ENCODE measurements around the gene WDR43.

The WDR43 gene

DNA sequence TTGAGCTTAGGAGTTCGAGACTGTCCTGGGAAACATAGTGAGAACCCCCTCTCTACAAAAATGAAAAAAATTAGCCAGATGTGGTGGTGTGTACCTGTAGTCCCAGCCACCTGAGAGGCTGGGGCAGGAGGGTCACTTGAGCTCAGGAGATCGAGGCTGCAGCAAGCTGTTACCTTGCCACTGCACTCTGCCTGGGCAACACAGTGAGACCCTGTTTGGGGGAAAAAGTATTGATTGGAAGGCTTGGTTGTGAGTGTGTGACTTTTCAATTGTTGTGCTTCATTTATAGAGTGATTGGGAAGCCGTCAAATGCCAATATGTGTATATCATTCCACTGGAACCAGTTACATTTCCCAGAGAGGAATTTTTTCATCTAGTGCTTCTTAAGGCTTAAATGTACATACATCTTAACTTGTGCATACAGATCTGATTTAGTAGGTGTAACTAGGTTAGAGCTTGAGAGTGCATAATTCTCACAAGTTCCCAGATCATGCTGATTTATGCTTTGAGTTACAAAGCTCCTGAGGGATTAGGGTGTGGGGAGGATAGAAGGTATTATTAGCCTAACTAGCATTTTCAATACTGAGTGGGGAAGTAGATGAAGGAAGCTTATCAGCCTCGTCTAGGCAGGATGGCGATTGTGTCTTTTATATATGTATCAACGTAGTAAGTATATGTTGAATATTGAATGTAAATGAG lies 15.3 kb downstream of the WDR43 start:
- DNase-seq, result no peak

DNA sequence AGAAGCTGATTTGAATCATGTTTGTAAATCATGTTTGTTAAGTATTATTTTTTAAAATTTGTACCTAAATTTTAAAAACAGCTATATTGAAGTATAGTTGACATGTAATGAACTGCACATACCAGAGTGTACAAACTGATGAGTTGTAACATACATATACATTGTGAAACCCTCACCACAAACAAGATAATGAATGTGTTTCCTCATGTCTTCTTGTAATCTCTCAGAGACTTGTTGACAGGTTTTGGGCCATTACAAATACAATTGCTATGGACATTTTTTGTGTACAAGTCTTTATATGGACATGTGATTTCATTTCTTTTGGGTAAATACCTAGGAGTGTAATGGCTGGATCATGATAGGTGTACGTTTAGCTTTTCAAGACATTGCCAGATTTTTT lies 21.5 kb downstream of the WDR43 start:
- no peak for DNase-seq

DNA sequence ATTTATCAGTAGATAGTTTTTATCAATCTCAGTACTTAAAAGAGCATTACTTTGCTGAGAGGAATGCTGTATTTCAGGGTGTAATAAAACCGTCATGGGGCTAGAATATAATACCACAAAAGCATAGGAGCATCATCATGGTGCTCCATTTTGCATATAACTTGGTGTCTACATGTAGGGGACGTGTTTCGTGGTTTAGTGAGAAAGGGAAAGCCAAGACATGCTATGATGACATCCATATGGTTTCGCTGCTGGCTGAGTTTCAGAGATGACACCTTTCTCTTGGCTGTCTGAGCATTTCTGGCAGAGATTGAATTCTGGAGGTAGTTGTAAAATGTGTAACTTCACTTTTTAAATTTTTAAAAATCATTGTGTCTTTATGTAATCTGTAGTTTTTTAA lies 32.4 kb downstream of the WDR43 start:
- no peak for DNase-seq

DNA sequence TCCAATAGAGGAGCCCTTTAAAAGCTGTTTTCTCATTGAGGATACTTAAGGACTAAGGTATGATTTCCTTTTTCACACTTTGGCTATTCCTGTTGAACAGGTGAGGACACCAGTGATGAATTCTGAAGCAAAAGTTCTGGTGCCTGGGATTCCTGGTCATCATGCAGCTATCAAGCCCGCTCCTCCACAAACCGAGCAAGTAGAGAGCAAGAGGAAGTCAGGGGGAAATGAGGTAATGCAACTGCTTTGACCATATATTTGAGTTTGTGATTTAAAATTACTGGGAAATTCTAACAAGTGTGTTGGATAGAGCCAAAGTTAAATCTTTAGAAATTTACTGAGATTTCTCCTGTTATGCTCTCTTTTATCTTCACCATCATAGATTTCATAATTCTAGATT lies 33.0 kb downstream of the WDR43 start:
- no peak for DNase-seq

DNA sequence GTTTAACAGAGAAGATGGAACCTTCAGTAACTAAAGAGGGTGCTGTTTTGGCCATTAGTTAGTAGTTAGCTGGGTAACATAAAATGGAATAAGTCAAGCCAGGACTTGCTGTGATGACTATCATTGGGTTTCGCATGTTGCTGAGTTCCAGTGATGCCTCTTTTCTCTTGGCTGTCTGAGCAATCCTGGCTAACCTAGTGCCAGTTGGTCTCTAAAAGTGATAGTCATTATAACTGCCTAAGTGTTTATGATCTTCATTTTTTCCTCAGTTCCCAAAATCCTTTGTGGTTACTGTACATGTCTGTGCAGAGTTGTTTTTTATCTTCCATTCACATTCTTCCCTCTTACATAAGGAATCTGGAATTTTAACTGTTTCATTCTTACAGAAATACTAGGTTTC lies 33.4 kb downstream of the WDR43 start:
- no peak for DNase-seq

DNA sequence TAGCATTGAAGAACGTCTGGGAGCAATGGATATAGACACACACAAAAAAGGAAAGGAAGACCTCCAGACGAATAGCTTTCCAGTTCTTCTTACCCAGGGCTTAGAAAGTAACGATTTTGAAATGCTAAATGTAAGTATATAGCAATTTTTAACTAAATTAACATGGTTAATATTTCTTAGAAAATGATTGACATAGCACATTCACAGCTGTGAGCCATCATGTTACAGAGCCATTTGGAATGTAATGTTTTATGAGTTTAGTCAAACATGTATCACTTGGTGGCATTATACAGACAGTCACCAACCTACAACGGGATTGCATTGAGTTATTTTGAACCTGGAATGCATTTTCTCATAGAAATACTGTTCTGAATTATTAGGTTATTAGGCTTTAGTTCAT lies 35.1 kb downstream of the WDR43 start:
- DNase-seq, result no peak

DNA sequence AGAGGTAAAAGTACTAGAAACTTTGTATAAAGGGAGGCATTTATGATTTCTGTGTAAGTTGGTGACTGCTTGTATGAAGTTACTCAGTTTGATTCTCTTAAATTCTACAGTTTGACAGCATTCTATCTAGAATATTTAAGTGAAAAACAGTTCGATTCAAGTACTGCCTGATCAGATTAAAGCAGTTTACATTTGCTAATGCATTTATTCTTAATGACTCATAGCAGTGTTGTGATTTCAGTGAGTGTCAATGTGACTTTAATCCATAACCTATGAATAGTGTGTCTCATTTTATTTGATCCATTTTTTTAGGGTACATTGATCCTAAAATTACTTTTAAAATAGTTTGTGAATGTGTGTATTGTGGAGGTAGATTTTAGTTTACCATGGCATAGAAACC lies 35.7 kb downstream of the WDR43 start:
- no peak for DNase-seq

DNA sequence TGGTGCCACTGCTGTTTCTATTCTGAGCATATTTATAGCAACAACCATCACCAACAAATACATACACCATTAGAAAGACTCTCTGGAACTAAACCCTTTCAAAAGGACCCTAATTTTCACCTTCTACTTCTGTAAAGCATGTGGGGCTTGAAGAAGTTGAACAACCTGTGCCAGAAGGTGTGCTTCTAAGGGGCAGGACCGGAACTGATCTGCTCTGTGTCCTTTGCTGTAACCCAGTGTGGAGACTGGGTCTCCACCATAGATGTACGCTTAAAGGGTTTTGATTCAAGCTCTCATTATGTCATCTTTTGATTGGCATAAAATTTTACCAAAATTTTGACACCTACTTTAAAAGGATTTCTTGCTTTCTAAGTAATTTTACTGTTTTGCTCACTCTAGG lies 40.3 kb downstream of the WDR43 start:
- no peak for DNase-seq

DNA sequence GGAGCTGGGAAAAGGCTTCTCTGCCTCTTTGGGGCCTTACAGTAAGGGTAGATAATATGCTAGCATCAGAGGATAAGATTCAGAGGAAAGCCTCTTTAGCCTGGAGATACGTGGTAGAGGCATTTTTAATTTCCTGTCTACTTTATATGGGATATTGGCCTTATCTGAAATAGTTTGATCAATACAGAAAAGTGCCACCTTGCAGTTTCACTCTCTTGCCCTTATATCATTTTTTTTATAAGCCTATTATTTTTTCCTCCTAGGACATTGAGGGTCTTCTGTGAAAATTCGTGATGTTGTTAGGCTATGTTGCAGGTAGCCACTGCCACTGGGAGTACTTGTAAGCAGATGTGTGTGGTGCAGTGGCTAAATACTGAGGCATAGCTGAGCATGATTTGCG lies 46.5 kb downstream of the WDR43 start:
- DNase-seq, result no peak

DNA sequence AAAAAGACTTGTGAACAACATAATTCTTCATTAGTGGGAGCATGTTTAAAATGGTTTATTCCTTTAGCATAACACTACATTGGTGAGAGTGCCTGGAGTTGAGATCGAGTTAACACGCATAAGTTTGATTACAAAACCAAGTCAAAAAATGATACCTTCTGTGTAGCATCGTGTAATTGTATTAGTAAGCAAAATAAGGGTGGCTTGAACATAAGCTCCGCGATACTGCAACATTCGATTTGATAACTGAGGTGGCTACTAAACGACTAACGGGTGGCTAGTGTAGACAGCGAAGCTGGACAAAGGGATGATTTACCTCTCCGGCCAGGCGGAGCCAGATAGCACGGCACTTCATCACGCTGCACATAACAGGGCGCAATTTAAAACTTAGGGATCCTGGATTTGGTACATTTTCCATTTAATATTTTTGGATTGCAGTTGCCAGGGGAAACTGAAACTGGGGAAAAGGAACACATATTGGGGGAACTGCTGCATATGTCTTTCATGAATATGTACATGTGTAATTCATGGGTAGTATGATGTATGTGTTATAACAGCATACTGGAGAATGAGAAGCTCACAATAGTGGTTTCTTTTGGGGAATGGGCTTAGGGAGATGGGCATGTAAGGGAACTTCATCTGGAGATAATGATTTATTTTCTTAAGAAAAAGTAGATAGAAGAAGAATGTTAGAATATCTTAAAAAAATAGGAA lies 50.2 kb downstream of the WDR43 start:
- DNase-seq, result no peak

DNA sequence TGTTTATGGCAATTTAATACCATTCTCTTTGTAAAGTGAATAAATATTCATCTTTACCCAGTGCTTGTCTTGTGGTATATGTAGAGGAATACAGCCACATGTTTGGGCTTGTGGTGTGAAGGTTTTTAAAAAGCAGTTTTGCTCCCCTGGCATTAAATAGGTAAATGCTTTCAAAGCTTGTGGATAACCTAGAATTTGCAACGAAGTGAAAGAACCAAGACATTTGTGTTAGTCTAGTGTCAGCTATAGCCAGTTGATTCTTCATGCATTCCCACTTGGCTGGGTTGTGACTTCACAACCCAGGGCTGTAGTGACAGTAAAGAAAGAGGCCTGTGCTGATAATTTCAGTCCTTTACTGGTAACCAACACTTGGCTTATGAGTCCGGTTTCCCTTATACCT lies 53.7 kb downstream of the WDR43 start:
- no peak for DNase-seq

DNA sequence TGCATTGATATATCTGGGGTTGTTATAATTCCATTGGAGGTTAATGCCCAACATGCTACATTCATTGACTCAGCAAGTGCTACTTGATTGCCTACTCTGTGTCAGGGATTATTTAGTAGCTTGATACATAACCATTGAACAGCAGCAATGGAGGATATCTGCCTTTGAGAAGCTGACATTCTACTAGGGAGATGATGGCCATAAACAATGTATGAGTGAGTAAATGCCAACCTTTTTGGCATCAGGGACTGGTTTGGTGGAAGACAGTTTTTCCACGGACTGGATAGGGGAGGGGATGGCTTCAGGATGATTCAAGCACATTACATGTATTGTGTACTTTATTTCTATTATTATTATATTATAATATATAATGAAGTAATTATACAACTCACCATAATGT lies 54.7 kb downstream of the WDR43 start:
- no peak for DNase-seq

DNA sequence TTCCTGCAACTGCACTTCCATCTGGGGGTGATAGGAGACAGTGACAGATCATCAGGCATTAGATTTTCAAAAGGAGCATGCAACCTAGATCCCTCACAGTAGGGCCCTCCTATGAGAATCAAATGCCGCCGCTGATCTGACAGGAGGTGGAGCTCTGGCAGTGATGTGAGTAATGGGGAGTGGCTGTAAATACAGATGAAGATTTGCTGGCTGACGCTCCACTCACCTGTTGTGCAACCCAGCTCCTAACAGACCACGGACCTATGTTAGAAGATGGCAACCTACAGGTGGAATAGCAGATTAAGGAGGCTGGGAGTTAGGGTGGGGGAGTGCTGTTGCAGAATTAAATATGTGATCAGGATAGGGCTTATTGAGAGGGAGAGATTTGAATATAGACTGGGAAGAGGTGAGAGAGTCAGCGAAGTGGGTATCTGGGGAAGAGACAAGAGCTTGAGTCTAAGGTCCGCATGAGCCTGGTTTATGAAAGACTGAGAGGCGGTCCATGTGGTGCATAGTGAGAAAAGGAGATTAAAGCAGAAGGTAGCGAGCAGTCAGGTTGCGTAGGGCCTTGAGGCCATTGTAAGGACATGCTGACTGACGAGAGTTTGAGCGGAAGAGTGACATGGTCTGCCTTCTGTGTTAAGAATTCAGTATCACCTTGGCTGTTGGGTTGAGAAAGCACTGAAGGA lies 55.3 kb downstream of the WDR43 start:
- no peak for DNase-seq

DNA sequence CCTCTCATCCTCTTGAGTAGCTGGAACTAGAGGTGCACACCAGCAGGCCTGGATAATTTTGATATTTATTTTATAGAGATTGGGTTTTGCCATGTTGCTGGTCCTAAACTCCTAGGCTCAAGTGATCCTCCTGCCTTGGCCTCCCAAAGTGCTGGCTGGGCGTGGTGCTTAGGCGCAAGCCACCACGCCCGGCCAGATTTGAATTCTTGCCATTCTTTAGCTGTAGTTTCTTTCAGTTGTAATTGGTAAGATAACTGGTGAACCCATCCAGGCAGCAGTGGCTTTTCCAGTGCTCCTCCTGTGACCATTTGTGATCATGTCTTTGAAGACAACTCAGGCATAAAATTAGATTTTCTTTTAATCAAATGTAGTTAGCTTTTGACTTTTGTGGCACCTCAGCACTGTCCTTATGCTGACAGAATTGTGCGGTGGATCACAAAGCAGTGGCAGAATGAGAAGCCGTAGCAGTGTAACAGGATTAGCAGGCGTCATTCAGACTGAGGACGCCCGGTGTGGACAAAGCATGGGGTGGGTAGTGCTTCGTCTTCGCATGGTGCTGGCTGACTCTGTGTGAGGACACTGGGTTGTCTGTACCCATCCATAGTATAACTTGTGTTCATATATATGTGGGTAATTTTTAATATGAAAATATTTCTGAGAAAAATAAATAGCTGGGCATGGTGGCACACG lies 56.6 kb downstream of the WDR43 start:
- DNase-seq, result no peak

DNA sequence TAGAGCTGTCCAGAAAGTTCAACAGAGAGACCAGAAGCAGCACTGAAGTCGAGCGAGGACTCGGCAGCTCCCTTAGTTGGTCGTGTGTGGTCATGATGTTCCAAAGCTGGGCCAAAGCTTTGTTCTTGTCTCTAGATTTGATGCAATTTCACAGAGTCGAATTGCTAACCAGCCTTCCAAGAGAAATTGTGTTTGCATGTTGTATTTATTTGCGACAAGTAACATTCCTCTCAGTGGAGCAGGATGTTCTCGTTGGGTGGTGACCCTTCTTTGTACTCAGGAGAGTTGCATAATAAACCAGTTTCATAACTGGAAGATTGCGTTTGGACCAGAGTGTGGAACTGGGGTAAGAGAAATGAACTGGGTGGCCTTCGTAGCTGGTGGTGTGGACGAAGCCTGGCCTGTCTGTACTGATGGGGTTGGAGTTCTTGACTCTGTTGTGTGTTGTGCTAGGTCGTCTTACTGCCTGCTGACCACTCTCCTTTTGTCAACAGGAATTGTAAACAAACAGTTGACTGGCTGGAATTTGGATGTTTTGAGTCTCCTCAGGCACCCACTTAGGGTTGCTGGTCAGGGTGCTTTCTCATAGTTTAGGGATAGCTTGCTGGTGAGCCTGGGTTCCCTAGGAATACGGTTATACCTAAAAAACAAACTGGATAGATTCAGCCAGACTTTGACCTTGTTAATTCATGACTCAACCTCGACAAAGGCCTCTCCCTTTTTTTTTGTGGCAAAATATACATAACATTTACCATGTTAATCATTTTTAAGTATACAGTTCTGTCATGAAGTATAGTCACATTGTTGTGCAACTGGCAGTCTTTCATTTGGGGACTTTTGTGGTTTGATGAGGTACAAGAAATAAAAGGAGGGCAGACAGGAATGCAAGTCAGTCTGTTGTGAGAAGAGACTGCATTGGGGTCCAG lies 57.7 kb downstream of the WDR43 start:
- no peak for DNase-seq

DNA sequence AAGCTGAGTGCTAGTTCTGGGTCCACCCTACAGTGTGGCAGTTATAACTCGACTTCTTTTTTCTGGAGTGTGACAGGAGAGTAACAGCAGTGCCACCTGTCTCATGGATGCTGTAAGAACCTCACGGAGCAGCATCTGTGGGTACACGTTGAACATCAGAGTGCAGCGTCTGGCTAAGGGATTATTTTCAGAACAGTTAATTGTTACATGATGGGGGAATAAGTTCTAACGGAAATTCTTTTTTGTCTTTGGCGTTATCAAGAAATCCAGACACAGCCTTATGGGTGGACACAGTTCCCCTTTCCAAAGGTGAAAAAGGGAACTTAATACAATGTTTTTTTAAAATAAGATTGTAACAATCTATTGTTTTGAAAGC lies 58.4 kb downstream of the WDR43 start:
- DNase-seq, result no peak

DNA sequence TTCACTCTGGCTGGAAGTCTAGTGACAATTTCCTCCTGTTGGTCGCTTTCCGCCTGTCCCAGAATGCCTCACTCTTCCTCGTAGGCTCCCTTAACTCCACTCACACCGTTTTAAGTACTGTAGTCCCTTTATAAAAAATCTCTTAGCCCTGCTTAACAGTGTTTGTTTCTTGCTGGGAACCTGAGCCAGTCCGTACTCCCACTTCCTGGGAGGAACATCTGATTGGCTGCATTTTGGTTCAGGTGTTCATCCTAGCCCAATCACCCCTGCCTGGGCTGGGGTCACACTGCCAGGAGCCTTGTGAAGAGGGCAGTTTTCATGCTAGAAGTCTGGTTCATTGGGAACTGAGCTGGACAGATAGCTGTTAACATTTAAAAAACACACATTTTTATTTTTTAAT lies 61.0 kb downstream of the WDR43 start:
- no peak for DNase-seq

DNA sequence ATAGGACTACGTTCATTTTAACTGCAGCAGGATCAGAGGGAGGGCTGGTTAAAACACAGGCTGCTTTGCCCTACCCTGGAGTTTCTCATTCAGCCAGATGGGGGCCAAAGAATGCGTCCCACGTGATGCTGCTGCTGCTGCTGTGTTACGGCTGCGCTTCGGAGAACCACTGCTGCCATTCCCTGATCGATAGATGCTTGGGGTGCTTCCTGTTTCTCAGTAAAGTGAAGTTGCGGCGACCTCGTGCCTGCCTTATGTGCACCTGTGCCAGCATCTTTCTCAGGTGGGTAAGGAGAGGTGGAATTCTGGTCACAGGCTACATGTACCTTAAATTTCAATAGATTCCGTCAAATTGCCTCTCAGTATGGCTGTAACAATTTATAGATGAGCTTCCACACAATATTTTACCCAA lies 62.0 kb downstream of the WDR43 start:
- peak in 1 of 4 experiments; percentile 37 for DNase-seq

DNA sequence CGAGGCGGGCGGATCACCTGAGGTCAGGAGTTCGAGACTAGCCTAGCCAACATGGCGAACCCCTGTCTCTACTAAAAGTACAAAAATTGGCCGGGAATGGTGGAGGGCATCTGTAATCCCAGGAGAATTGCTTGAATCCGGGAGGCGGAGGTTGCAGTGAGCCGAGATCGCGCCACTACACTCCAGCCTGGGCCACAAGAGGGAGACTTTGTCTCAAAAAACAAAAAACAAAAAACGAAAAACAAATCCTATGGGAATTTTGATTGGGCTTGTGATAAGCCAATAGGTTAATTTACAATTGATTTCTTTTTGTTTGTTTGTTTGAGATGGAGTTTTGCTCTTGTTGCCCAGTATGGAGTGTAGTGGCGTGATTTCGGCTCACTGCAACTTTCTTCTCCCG lies 62.4 kb downstream of the WDR43 start:
- no peak for DNase-seq

DNA sequence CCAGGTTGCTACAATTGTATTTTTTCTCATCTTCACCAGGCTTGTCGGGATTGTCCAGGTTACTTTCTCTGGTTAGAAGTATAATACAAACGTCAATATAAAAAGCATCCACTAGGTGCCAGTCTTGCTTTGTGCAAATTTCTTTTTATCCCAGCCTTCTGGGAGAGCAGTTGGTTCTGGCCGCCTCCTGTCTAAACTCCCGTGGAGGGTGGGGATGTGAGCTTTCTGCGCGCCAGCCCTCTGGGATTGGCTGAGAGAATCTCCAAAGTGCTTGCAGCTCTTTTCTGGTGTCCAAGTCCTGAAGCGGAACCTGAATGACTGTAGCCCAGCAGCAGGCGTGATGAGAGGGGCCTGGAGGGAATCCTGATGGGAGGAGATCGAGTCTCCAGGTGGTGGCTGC lies 64.2 kb downstream of the WDR43 start:
- no peak for DNase-seq

DNA sequence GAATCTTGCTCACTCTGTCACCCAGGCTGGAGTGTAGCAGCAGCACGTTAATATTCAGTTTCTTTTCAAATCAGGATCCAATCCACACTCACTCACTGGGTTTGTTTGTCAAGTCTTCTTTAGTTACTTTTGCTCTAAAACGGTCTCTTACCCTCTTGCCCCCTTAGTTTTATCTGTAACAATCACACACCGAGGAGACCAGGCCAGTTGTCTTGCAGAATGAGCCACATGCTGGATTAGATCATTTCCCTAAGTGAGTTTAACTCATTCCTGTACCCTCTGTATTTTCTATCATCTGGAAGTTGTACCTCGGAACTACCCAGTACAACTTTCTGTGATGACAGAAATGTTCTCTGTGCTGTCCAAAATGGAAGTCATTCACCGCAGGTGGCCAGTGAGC lies 65.9 kb downstream of the WDR43 start:
- no peak for DNase-seq

DNA sequence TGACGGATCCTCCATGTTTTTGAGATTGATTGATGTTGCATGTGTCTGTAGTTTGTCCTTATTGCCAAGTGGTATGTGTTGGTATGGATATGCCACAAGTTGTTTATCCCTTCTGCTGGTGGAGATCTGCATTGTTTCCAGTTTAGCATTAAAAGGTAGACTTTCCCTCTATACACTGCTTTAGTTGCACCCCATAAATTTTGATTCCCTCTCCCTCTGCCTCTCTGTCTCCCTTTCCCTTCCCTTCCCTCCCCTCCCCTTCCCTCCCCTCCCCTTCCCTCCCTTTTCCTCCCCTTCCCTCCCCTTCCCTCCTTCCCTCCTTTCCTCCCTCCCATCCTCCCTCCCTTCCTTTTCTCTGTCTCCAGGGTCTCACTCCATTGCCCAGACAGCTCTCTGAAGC lies 68.0 kb downstream of the WDR43 start:
- DNase-seq, result no peak
